ENCODE measurements around the gene ANKS1A. TPM values are rescaled to one million over a fixed set of nuclear protein-coding genes. Genes with fewer than 3 reads are reported as not detected.
A peak's percentile ranks its signal among the peaks of the same experiment; 100 is the strongest.
"Not testable (repeated sequence)": the region's sequence is repeated elsewhere in the genome, so short reads cannot be mapped to it uniquely, and the experiment has no call there.

The ANKS1A gene
- total RNA-seq, 2 donors from 2014 or later: 26.7 to 30.9 TPM

DNA sequence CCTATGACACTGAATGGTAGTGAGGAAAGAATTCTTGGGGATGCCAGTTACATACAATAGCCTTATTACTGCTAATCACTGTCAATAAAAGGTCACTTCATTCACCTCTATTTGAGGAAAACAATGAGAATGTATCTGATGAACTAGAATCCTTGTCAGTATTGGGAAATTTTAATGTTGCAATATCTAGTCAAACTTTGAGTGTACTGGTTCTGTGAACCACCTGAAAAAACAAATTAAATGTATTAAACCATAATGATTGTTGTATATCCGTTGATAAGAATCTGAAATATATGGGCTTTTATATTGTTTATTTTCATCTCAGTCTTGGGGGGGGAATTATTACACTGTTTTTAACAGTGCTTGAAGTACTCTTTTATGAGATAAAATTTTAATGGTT, 11.8 kb upstream of the ANKS1A start:
- H3K27me3 ChIP-seq: no peaks in the 10 kb centered on the region
- TF ChIP-seq, protein P1, sequence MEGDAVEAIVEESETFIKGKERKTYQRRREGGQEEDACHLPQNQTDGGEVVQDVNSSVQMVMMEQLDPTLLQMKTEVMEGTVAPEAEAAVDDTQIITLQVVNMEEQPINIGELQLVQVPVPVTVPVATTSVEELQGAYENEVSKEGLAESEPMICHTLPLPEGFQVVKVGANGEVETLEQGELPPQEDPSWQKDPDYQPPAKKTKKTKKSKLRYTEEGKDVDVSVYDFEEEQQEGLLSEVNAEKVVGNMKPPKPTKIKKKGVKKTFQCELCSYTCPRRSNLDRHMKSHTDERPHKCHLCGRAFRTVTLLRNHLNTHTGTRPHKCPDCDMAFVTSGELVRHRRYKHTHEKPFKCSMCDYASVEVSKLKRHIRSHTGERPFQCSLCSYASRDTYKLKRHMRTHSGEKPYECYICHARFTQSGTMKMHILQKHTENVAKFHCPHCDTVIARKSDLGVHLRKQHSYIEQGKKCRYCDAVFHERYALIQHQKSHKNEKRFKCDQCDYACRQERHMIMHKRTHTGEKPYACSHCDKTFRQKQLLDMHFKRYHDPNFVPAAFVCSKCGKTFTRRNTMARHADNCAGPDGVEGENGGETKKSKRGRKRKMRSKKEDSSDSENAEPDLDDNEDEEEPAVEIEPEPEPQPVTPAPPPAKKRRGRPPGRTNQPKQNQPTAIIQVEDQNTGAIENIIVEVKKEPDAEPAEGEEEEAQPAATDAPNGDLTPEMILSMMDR (IDR thresholded peaks at IDR 0.05): no peak
- no peak for DNase-seq (ENCODE audit: low spot score)
- peaks cover 64% of the 10 kb centered on the region for H3K36me3 ChIP-seq
- H3K4me1 ChIP-seq: no peaks in the 10 kb centered on the region
- no peaks in the 10 kb centered on the region for H3K9me3 ChIP-seq
- H3K27ac ChIP-seq: no peak overlapping the region
- no peak overlapping the region for H3K4me3 ChIP-seq

DNA sequence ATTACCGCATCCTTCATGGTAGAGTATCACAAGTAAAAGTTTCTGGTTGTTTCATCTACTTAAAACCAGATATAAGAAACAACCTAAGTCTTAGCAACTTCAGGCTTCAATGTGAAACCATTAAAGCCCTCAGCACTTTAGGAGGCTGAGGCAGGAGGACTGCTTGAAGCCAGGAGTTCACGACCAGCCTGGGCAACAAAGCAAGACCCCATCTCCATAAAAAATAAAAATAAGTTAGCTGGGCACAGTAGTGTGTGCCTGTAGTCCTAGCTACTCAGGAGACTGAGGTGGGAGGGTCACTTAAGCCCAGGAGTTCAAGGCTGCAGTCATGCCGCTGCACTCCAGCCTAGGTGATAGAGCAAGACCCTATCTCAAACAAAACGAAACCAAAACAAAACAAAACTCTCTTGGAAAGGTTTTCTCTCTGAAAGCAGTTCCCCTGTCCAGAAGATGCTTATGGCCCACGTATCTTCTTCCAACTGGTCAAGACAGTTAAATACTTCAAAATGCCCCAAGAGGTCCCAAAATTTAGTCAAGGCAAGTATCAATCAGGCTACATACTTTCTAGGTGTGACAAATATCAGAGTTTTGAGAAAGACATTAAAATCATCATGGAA, 11.1 kb upstream of the ANKS1A start:
- Histone ChIP-seq H3K4me1 (no peaks in the 10 kb centered on the region), H3K27ac (no peak overlapping the region), H3K9me3 (no peaks in the 10 kb centered on the region), H3K4me3 (no peak overlapping the region), H3K36me3 (peaks cover 57% of the 10 kb centered on the region), H3K27me3 (no peaks in the 10 kb centered on the region)
- no peak for DNase-seq (ENCODE audit: low spot score)
- TF ChIP-seq, protein P1 (IDR thresholded peaks at IDR 0.05): no peak

DNA sequence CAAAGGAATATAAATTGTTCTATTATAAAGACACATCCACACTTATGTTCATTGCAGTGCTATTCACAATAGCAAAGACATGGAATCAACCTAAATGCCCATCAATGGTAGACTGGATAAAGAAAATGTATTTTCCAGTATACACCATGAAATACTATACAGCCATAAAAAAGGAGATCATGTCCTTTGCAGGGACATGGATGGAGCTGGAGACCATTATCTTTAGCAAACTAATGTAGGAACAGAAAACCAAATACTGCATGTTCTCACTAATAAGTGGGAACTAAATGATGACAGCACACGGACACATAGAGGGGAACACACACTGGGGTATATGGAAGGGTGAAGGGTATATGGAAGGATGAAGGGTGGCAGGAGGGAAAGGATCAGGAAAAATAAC, 5.0 kb upstream of the ANKS1A start:
- H3K36me3 ChIP-seq: peaks cover 21% of the 10 kb centered on the region
- not testable (repeated sequence) for H3K4me3 ChIP-seq; H3K27me3 ChIP-seq; DNase-seq (ENCODE audit: low spot score); H3K9me3 ChIP-seq; H3K27ac ChIP-seq; H3K4me1 ChIP-seq

DNA sequence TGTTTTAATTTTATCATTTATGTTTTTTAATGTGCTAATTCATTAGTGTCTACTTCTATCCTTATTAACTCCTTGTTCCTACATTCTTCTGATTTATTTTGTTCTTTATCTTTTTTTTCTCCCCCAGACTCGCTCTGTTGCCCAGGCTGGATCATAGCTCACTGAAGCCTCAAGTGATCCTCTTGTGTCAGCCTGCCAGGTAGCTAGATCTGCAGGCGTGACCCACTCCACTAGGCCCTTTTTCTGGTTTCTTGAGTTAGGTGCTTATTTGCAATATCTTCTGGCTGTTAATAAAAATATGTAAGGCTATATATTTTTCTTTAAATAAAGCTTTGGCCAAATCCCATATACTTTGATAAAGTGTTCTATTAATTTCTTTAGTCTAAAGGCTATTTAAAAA, 4.1 kb upstream of the ANKS1A start:
- Histone ChIP-seq H3K4me1 (peaks cover 0 to 11% of the 10 kb centered on the region in 2 donors), H3K4me3 (no peak overlapping the region), H3K9me3 (no peaks in the 10 kb centered on the region), H3K36me3 (peaks cover 14% of the 10 kb centered on the region), H3K27ac (no peak overlapping the region), H3K27me3 (no peaks in the 10 kb centered on the region)
- DNase-seq (ENCODE audit: low spot score): no peak
- TF ChIP-seq, protein P1 (IDR thresholded peaks at IDR 0.05): no peak

DNA sequence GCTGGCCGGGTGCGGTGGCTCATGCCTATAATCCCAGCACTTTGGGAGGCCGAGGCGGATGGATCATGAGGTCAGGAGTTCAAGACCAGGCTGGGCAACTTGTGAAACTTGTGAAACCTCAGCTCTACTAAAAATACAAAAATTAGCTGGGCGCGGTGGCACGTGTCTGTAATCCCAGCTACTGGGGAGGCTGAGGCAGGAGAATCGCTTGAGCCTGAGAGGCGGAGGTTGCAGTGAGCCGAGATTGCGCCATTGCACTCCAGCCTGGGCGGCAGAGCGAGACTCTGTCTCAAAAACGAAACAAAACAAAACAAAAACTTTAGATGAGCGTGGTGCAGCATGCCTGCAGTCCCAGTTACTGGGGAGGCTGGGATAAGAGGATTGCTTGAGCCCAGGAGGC, 3.2 kb upstream of the ANKS1A start:
- H3K9me3 ChIP-seq, H3K27me3 ChIP-seq: not testable (repeated sequence)

DNA sequence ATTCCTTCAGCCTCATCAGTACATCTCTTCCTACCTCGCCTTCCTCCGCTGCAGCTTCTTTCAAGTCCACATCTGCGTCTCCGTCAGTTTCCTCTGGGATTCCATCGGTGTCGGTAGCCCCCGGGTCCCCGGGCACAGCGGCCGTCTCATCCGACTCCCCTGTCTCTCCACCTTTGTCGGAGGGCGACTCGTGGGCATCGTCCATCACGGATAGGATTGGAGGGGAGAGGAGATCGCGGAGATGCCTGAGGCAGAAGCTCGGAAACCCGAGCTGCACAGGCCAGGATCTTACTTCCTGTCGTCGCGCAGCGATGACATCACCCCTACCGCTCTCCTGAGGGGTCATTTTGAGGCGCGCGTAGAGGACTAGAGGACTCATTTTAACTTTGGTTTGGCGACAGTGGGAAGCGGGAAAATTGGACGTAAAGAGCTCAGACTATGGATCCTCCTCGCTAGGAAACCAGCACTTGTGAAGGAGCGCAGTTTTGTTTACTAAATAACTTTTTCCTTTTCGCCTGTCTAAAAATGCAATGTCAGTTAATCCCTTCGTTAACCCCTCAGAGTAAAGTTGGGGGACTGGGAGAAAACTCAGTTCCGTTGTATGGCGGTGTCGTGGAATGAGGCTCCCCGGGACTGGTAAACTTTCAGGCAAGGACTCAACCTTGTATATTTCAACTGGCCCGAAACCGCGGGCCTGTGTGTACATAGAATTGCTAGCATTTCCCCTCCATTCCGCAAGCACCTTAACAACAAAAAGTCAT, 1.1 kb upstream of the ANKS1A start, which contains the start of gene TAF11:
Gene TAF11, minus strand, starts transcription at position 290 of the 761 bp plus-strand sequence. Its CDS starts 85 bp downstream, at position 205.
- peak; percentile 96 for DNase-seq (ENCODE audit: low spot score)
- Histone ChIP-seq H3K36me3 (peaks cover 4% of the 10 kb centered on the region), H3K27me3 (no peaks in the 10 kb centered on the region), H3K4me3 (peak within 1 kb of the TSS; percentile 92 to 94), H3K4me1 (peaks cover 0 to 34% of the 10 kb centered on the region in 2 donors), H3K9me3 (no peaks in the 10 kb centered on the region), H3K27ac (peak within 1 kb of the TSS; percentile 85 to 87)
- TF ChIP-seq, protein P1 (IDR thresholded peaks at IDR 0.05): no peak

More for the DNA sequence above, 3.2 kb upstream of the ANKS1A start:
- not testable (repeated sequence) for H3K27ac ChIP-seq; H3K4me3 ChIP-seq; DNase-seq (ENCODE audit: low spot score)
- H3K36me3 ChIP-seq: peaks cover 14% of the 10 kb centered on the region
- H3K4me1 ChIP-seq: peaks cover 0 to 19% of the 10 kb centered on the region in 2 donors
